Measurements from ENCODE around the gene CLIC3. TPM values are rescaled to one million over a fixed set of nuclear protein-coding genes. Genes with fewer than 3 reads are reported as not detected.

The CLIC3 gene
- total RNA-seq, 1 experiment from 2014 or later = 0.55 TPM

GRCh38 chr9:137015540-137015930, 19.2 kb upstream of the CLIC3 start:
- Histone ChIP-seq H3K27ac (no peak overlapping the region), H3K4me3 (no peak overlapping the region), H3K9me3 (replicated peaks) (no peaks in the 10 kb centered on the region), H3K36me3 (no peaks in the 10 kb centered on the region), H3K4me1 (no peaks in the 10 kb centered on the region), H3K27me3 (no peaks in the 10 kb centered on the region)
- no peak for DNase-seq

GRCh38 chr9:137014776-137015539, 18.6 kb upstream of the CLIC3 start:
- Histone ChIP-seq H3K27ac (no peak overlapping the region), H3K4me3 (no peak overlapping the region), H3K9me3 (replicated peaks) (no peaks in the 10 kb centered on the region), H3K4me1 (no peaks in the 10 kb centered on the region), H3K36me3 (no peaks in the 10 kb centered on the region), H3K27me3 (no peaks in the 10 kb centered on the region)
- DNase-seq = no peak

GRCh38 chr9:137014166-137014565, 17.8 kb upstream of the CLIC3 start:
- no peak for DNase-seq
- H3K27me3 ChIP-seq = no peaks in the 10 kb centered on the region
- no peaks in the 10 kb centered on the region for H3K36me3 ChIP-seq
- no peak overlapping the region for H3K27ac ChIP-seq
- no peaks in the 10 kb centered on the region for H3K4me1 ChIP-seq
- no peak overlapping the region for H3K4me3 ChIP-seq
- no peaks in the 10 kb centered on the region for H3K9me3 ChIP-seq (replicated peaks)

- DNase-seq = no peak
- H3K4me1 ChIP-seq = no peaks in the 10 kb centered on the region
- no peak overlapping the region for H3K4me3 ChIP-seq
- no peaks in the 10 kb centered on the region for H3K36me3 ChIP-seq
- H3K27ac ChIP-seq = no peak overlapping the region
- H3K27me3 ChIP-seq = no peaks in the 10 kb centered on the region
- H3K9me3 ChIP-seq (replicated peaks) = no peaks in the 10 kb centered on the region
These were observed 17.2 kb upstream of the CLIC3 start for GRCh38 chr9:137013571-137013940.

- Histone ChIP-seq H3K27me3 (no peaks in the 10 kb centered on the region), H3K9me3 (replicated peaks) (no peaks in the 10 kb centered on the region), H3K4me1 (peaks cover 4% of the 10 kb centered on the region), H3K36me3 (no peaks in the 10 kb centered on the region), H3K4me3 (no peak overlapping the region), H3K27ac (no peak overlapping the region)
- DNase-seq = no peak
These were observed 16.6 kb upstream of the CLIC3 start for GRCh38 chr9:137012694-137013570.

GRCh38 chr9:137011907-137012675, 15.7 kb upstream of the CLIC3 start:
- H3K27me3 ChIP-seq = no peaks in the 10 kb centered on the region
- no peak for DNase-seq

GRCh38 chr9:137011156-137011555, 14.8 kb upstream of the CLIC3 start:
- Histone ChIP-seq H3K4me1 (peaks cover 17% of the 10 kb centered on the region), H3K9me3 (replicated peaks) (no peaks in the 10 kb centered on the region), H3K27ac (no peak overlapping the region), H3K36me3 (no peaks in the 10 kb centered on the region), H3K27me3 (no peaks in the 10 kb centered on the region), H3K4me3 (no peak overlapping the region)
- no peak for DNase-seq

More at GRCh38 chr9:137011907-137012675, 15.7 kb upstream of the CLIC3 start:
- no peaks in the 10 kb centered on the region for H3K36me3 ChIP-seq
- no peak overlapping the region for H3K27ac ChIP-seq
- H3K4me1 ChIP-seq = peaks cover 11% of the 10 kb centered on the region
- H3K9me3 ChIP-seq (replicated peaks) = no peaks in the 10 kb centered on the region
- H3K4me3 ChIP-seq = no peak overlapping the region

- H3K27ac ChIP-seq = no peak overlapping the region
- H3K4me1 ChIP-seq = peaks cover 17% of the 10 kb centered on the region
- no peaks in the 10 kb centered on the region for H3K36me3 ChIP-seq
- no peak for DNase-seq
- H3K9me3 ChIP-seq (replicated peaks) = peaks cover 7% of the 10 kb centered on the region
- H3K27me3 ChIP-seq = no peaks in the 10 kb centered on the region
- no peak overlapping the region for H3K4me3 ChIP-seq
These were observed 13.8 kb upstream of the CLIC3 start for GRCh38 chr9:137009938-137010732.

- H3K4me3 ChIP-seq = no peak overlapping the region
- no peak for DNase-seq
These were observed 12.8 kb upstream of the CLIC3 start for GRCh38 chr9:137009217-137009616.

GRCh38 chr9:137008312-137008711, 11.9 kb upstream of the CLIC3 start:
- H3K27me3 ChIP-seq = no peaks in the 10 kb centered on the region
- no peaks in the 10 kb centered on the region for H3K36me3 ChIP-seq
- H3K4me3 ChIP-seq = no peak overlapping the region
- peaks cover 9% of the 10 kb centered on the region for H3K9me3 ChIP-seq (replicated peaks)
- DNase-seq = no peak
- H3K4me1 ChIP-seq = peaks cover 17% of the 10 kb centered on the region
- H3K27ac ChIP-seq = no peak overlapping the region

More at GRCh38 chr9:137009217-137009616, 12.8 kb upstream of the CLIC3 start:
- H3K27ac ChIP-seq = no peak overlapping the region
- peaks cover 17% of the 10 kb centered on the region for H3K4me1 ChIP-seq
- H3K36me3 ChIP-seq = no peaks in the 10 kb centered on the region
- H3K27me3 ChIP-seq = no peaks in the 10 kb centered on the region
- H3K9me3 ChIP-seq (replicated peaks) = peaks cover 9% of the 10 kb centered on the region

- peak overlapping the region; percentile 15; the same call in 1 of the 2 replicates for H3K27ac ChIP-seq
- DNase-seq = peak; percentile 50
These were observed 11.5 kb upstream of the CLIC3 start for GRCh38 chr9:137007816-137008270.

GRCh38 chr9:137007108-137007815, 10.9 kb upstream of the CLIC3 start:
- peak overlapping the region; percentile 15; the same call in 1 of the 2 replicates for H3K27ac ChIP-seq

More at GRCh38 chr9:137007816-137008270, 11.5 kb upstream of the CLIC3 start:
- Histone ChIP-seq H3K9me3 (replicated peaks) (peaks cover 9% of the 10 kb centered on the region), H3K27me3 (no peaks in the 10 kb centered on the region), H3K36me3 (no peaks in the 10 kb centered on the region), H3K4me3 (peak overlapping the region; percentile 6), H3K4me1 (peaks cover 17% of the 10 kb centered on the region)

More at GRCh38 chr9:137007108-137007815, 10.9 kb upstream of the CLIC3 start:
- peak; percentile 83 to 88 for DNase-seq
- Histone ChIP-seq H3K4me3 (peak overlapping the region; percentile 6), H3K4me1 (peaks cover 17% of the 10 kb centered on the region), H3K9me3 (replicated peaks) (peaks cover 9% of the 10 kb centered on the region), H3K36me3 (no peaks in the 10 kb centered on the region), H3K27me3 (no peaks in the 10 kb centered on the region)
